KMS-11 (cell line): ENCODE measurements around the gene EVC2.

Source experiments
- H2AFZ ChIP-seq: fragments of 200-600 bp; sonication (generic); 2 replicates; pipeline ENCODE4 v1.6.1; 2016; ENCODE audit warnings: antibody characterized with exemption, mixed run types, low read depth
- H3K27ac ChIP-seq: fragments of 200-600 bp; sonication (generic); 2 replicates; pipeline ENCODE4 v1.6.1; 2016; ENCODE audit warnings: mild to moderate bottlenecking, mixed run types
- H3K27me3 ChIP-seq: fragments of 200-600 bp; sonication (generic); 2 replicates; pipeline ENCODE4 v1.6.1; 2017; ENCODE audit warnings: mild to moderate bottlenecking, low read depth, mixed run types, moderate library complexity; ENCODE audit not compliant: insufficient read depth
- H3K36me3 ChIP-seq: fragments of 200-600 bp; sonication (generic); 2 replicates; pipeline ENCODE4 v1.6.1; 2017; ENCODE audit warnings: mild to moderate bottlenecking, mixed run types; ENCODE audit not compliant: insufficient read depth
- H3K4me1 ChIP-seq: fragments of 200-600 bp; sonication (generic); 2 replicates; pipeline ENCODE4 v1.6.1; 2016; ENCODE audit warnings: mild to moderate bottlenecking, low read depth, mixed run types; ENCODE audit not compliant: poor library complexity, severe bottlenecking
- H3K4me2 ChIP-seq: fragments of 200-600 bp; sonication (generic); 2 replicates; pipeline ENCODE4 v1.7.0; 2016; ENCODE audit warnings: mild to moderate bottlenecking, mixed run types
- H3K4me3 ChIP-seq: fragments of 200-600 bp; sonication (generic); IDR thresholded peaks from 2 replicates; pipeline ENCODE4 v1.6.1; 2017; ENCODE audit warnings: low read depth, low read length, mixed read lengths; ENCODE audit not compliant: insufficient read depth
- H3K79me2 ChIP-seq: fragments of 200-600 bp; sonication (generic); 2 replicates; pipeline ENCODE4 v1.6.1; 2016; ENCODE audit warnings: low read depth, mixed run types; ENCODE audit not compliant: insufficient read depth
- H3K9ac ChIP-seq: fragments of 200-600 bp; sonication (generic); 2 replicates; pipeline ENCODE4 v1.6.1; 2016; ENCODE audit warnings: mild to moderate bottlenecking, mixed run types
- H4K20me1 ChIP-seq: fragments of 200-600 bp; sonication (generic); 2 replicates; pipeline ENCODE4 v1.6.1; 2016; ENCODE audit warnings: mild to moderate bottlenecking, mixed run types; ENCODE audit not compliant: insufficient read depth
- CTCF ChIP-seq: fragments of 200-600 bp; sonication (generic); conservative IDR thresholded peaks from 2 replicates; pipeline ENCODE4 v1.6.1; 2017; ENCODE audit warnings: low read depth, mild to moderate bottlenecking, antibody characterized with exemption, low read length, moderate library complexity, mixed read lengths

EVC2 gene

DNA sequence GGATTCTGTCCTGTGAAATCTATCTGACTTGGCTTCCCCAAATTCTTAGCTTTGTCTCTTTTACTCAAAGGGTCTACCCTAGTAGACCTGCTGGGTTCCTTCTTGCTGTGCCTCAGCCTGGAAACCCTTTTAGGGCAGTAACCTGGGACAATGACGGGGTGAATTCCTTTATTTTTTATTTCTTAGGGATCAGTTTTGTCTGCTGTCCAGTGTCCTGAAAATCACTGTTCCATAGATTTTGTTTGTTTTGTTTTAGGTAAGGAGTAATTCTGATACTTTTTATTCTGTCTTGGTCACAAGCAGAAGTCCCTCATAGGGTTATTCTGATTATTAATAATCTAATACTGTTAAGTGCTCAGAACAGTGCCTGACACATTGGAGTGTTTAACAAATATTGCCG, 118.9 kb downstream of the EVC2 start:
- no peak overlapping the region for H3K27ac ChIP-seq
- no peaks in the 10 kb centered on the region for H3K36me3 ChIP-seq
- no peaks in the 10 kb centered on the region for H4K20me1 ChIP-seq
- no peaks in the 10 kb centered on the region for H3K4me1 ChIP-seq
- TF ChIP-seq CTCF = no peak
- H3K4me3 ChIP-seq = no peak overlapping the region
- no peak overlapping the region for H3K9ac ChIP-seq
- H3K4me2 ChIP-seq = no peak overlapping the region
- H3K27me3 ChIP-seq = no peaks in the 10 kb centered on the region
- no peaks in the 10 kb centered on the region for H3K79me2 ChIP-seq
- no peak overlapping the region for H2AFZ ChIP-seq

DNA sequence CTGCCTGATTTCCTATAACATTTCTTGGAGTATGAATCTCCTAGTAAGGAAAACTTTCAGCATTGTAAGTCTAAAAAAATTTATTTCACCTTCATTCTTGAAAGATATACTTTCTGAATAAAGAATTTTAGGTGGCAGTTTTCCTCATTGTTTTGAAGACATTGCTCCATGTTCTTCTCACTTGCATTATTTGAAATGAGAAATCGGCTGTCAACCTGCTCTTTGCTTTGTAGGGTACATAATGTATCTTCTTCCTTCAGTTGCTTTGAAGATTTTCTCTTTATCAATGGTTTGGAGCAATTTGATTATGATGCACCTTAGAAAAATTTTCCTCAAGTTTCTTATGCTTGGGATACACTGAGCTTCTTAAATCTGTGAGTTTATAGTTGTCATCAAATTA, 120.3 kb downstream of the EVC2 start:
- Histone ChIP-seq H3K4me2 (no peak overlapping the region), H3K27me3 (no peaks in the 10 kb centered on the region), H2AFZ (no peak overlapping the region), H4K20me1 (no peaks in the 10 kb centered on the region), H3K27ac (no peak overlapping the region), H3K36me3 (no peaks in the 10 kb centered on the region), H3K9ac (no peak overlapping the region), H3K4me1 (no peaks in the 10 kb centered on the region), H3K79me2 (no peaks in the 10 kb centered on the region), H3K4me3 (no peak overlapping the region)
- TF ChIP-seq CTCF = no peak

- Histone ChIP-seq H3K36me3 (no peaks in the 10 kb centered on the region), H3K4me3 (no peak overlapping the region)
Observed at GRCh38 chr4:5575941-5576340, 132.4 kb downstream of the EVC2 start.

DNA sequence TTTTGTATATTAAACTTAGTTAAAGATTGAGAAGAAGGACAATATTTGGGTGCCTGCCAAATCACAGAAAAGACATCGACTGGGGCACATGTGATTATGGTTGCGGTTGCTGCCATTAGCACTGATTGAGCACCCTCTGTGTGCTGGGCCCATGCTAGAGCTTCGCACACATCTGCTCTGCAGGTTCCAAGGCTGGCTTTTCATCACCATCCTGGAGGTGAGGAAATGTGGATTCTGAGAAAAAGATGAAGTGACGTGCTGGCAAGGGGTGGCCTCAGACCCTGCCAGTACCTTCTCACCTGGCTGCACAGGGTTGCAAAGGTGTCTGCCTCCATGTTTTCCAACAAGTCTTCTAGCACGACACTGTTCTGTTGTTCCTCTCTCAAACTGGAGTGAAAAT, 134.0 kb downstream of the EVC2 start:
- TF ChIP-seq CTCF = no peak
- H2AFZ ChIP-seq = no peak overlapping the region
- no peaks in the 10 kb centered on the region for H3K36me3 ChIP-seq
- H3K79me2 ChIP-seq = no peaks in the 10 kb centered on the region
- no peaks in the 10 kb centered on the region for H3K4me1 ChIP-seq
- H3K4me2 ChIP-seq = no peak overlapping the region
- H3K4me3 ChIP-seq = no peak overlapping the region
- H3K27ac ChIP-seq = no peak overlapping the region
- H3K9ac ChIP-seq = no peak overlapping the region
- no peaks in the 10 kb centered on the region for H3K27me3 ChIP-seq
- H4K20me1 ChIP-seq = no peaks in the 10 kb centered on the region

More at GRCh38 chr4:5575941-5576340, 132.4 kb downstream of the EVC2 start:
- H3K4me1 ChIP-seq = no peaks in the 10 kb centered on the region
- no peaks in the 10 kb centered on the region for H3K27me3 ChIP-seq
- TF ChIP-seq CTCF = no peak
- H4K20me1 ChIP-seq = no peaks in the 10 kb centered on the region
- no peak overlapping the region for H3K4me2 ChIP-seq
- H3K27ac ChIP-seq = no peak overlapping the region
- H3K79me2 ChIP-seq = no peaks in the 10 kb centered on the region
- no peak overlapping the region for H2AFZ ChIP-seq
- no peak overlapping the region for H3K9ac ChIP-seq
